ENCODE results near the gene TAF10. TPM values are rescaled to one million over a fixed set of nuclear protein-coding genes. Genes with fewer than 3 reads are reported as not detected.

TAF10 gene
- total RNA-seq, 2 experiments from 2014 or later = 154 to 164 TPM

- Histone ChIP-seq H3K27me3 (ENCODE audit: control insufficient read depth in 1 of 2, insufficient read depth in 2 of 2, low read length in 2 of 2) (no peaks in the 10 kb centered on the region), H3K27ac (ENCODE audit: low read depth in 1 of 2, low read length in 2 of 2) (no peak overlapping the region), H3K9me3 (ENCODE audit: control insufficient read depth in 1 of 2, insufficient read depth in 1 of 2, low read length in 2 of 2) (no peaks in the 10 kb centered on the region), H3K4me3 (ENCODE audit: low read length) (no peak overlapping the region), H3K36me3 (ENCODE audit: insufficient read depth, low read length) (peaks cover 60% of the 10 kb centered on the region), H3K4me1 (ENCODE audit: insufficient read depth, low read length) (peaks cover 36% of the 10 kb centered on the region)
- peak overlapping the region; percentile 44 for H3K4me3 Mint-ChIP-seq
- POLR2A ChIA-PET = interaction anchor here (1.1 to 2.4 kb wide), 3 partner anchors 13 to 84 kb away, joined by 3 to 6 read pairs (median 5); partner anchors contain the start of genes MRPL17, TAF10 and TPP1
- no peak for TF ChIP-seq CTCF (IDR thresholded peaks at IDR 0.05)
- peaks cover 36% of the 10 kb centered on the region for H3K4me1 Mint-ChIP-seq (ENCODE audit: low read depth)
- intact Hi-C loops (cut with DNase I, micrococcal nuclease) = loop anchor here in 1 of 2 experiments (10.0 kb wide), 1 partner anchor 65 kb away; no protein-coding TSS in a partner anchor
- H3K27me3 Mint-ChIP-seq = no peaks in the 10 kb centered on the region
- no peak overlapping the region for H3K27ac Mint-ChIP-seq
- peaks cover 68% of the 10 kb centered on the region for H3K36me3 Mint-ChIP-seq (ENCODE audit: low read depth)
- DNase-seq (no peak), ATAC-seq (ENCODE audit: poor library complexity) (no peak)
- no peaks in the 10 kb centered on the region for H3K9me3 Mint-ChIP-seq
- CTCF ChIA-PET = no interaction called here
Observed at GRCh38 chr11:6599449-6599848, 12.6 kb downstream of the TAF10 start.

DNA sequence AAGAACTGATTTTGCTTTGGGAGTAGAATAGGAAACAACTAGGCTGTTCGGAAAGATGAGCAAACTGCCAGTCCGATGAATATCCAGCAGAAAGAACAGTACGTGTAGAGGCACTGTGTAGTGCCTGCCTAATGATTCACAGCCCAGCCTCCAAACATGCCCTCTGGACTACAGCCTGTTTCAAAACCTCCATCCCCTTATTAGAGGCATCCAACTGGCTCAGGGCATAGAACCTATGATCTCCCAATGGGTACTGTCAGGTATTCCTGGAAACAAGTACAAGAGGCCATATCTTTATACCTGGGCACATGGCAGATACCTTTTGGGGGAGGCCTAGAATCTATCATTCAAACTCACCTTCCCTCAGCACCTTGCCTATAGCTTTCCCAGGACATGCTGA is 13.5 kb downstream of the TAF10 start:
- H3K27ac Mint-ChIP-seq = peak overlapping the region; percentile 3
- POLR2A ChIA-PET = interaction anchor here (2.4 kb wide), 1 partner anchor 14 kb away, joined by 6 read pairs; the partner anchor contains the start of gene TAF10
- DNase-seq (no peak), ATAC-seq (ENCODE audit: poor library complexity) (no peak)
- Histone ChIP-seq H3K9me3 (ENCODE audit: control insufficient read depth in 1 of 2, insufficient read depth in 1 of 2, low read length in 2 of 2) (no peaks in the 10 kb centered on the region), H3K4me3 (ENCODE audit: low read length) (no peak overlapping the region), H3K36me3 (ENCODE audit: insufficient read depth, low read length) (peaks cover 65% of the 10 kb centered on the region), H3K4me1 (ENCODE audit: insufficient read depth, low read length) (peaks cover 39% of the 10 kb centered on the region), H3K27ac (ENCODE audit: low read depth in 1 of 2, low read length in 2 of 2) (no peak overlapping the region), H3K27me3 (ENCODE audit: control insufficient read depth in 1 of 2, insufficient read depth in 2 of 2, low read length in 2 of 2) (no peaks in the 10 kb centered on the region)
- CTCF ChIA-PET = no interaction called here
- no peaks in the 10 kb centered on the region for H3K27me3 Mint-ChIP-seq
- TF ChIP-seq CTCF (IDR thresholded peaks at IDR 0.05) = no peak
- no peaks in the 10 kb centered on the region for H3K9me3 Mint-ChIP-seq
- H3K36me3 Mint-ChIP-seq (ENCODE audit: low read depth) = peaks cover 77% of the 10 kb centered on the region
- intact Hi-C loops (cut with DNase I, micrococcal nuclease) = loop anchor here in 1 of 2 experiments (10.0 kb wide), 1 partner anchor 64 kb away; no protein-coding TSS in a partner anchor
- H3K4me3 Mint-ChIP-seq = no peak overlapping the region
- peaks cover 45% of the 10 kb centered on the region for H3K4me1 Mint-ChIP-seq (ENCODE audit: low read depth)

DNA sequence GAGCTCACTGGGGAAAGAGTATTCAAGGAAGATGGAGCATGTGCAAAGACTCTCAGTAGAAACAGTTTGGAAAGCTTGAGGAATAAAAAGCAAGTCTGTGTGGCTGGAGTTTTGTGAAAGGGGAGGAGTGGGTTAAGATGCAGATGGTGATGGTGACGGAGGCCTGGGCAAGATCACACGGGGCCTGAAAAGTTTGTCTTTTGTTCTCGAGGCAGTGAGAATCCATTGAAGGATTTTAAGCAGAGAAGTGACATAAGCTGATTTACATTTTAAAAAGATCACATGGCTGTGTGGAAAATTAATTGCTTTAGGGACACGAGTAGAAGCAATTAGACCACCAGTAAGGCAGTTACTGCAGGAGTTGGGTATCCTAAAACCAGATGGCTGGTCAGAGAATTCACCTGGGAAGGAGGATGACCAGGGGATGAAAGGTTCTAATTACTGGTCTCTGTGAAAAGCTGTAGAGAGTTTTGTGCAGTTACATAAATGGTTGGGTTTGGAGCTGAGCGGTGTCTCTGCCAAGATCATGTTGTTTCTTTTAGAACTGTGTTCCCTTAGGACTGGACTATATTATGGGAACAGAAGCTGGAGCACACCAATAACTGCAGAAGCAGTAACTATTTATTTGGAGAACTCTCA is 15.7 kb downstream of the TAF10 start:
- peaks cover 66% of the 10 kb centered on the region for H3K36me3 ChIP-seq (ENCODE audit: insufficient read depth, low read length)
- H3K36me3 Mint-ChIP-seq (ENCODE audit: low read depth) = peaks cover 89% of the 10 kb centered on the region

More for the DNA sequence above, 15.7 kb downstream of the TAF10 start:
- no peak for ATAC-seq (ENCODE audit: poor library complexity)
- no peak overlapping the region for H3K4me3 Mint-ChIP-seq
- H3K27ac Mint-ChIP-seq = no peak overlapping the region
- peaks cover 25% of the 10 kb centered on the region for H3K4me1 ChIP-seq (ENCODE audit: insufficient read depth, low read length)
- no peak for DNase-seq
- CTCF ChIA-PET = interaction anchor here (0.6 to 0.9 kb wide), 2 partner anchors 53 to 87 kb away, joined by 3 to 4 read pairs; partner anchors contain the start of gene MRPL17
- no peak overlapping the region for H3K4me3 ChIP-seq (ENCODE audit: low read length)
- H3K27me3 Mint-ChIP-seq = no peaks in the 10 kb centered on the region
- POLR2A ChIA-PET = interaction anchor here (0.9 kb wide), 1 partner anchor 87 kb away, joined by 3 read pairs; the partner anchor contains the start of gene MRPL17
- no peaks in the 10 kb centered on the region for H3K9me3 ChIP-seq (ENCODE audit: control insufficient read depth in 1 of 2, insufficient read depth in 1 of 2, low read length in 2 of 2)
- no peak overlapping the region for H3K27ac ChIP-seq (ENCODE audit: low read depth in 1 of 2, low read length in 2 of 2)
- intact Hi-C loops (cut with DNase I, micrococcal nuclease) = loop anchor here in 1 of 2 experiments (10.0 kb wide), 1 partner anchor 62 kb away; no protein-coding TSS in a partner anchor
- H3K9me3 Mint-ChIP-seq = no peaks in the 10 kb centered on the region
- no peak for TF ChIP-seq CTCF (IDR thresholded peaks at IDR 0.05)
- H3K27me3 ChIP-seq (ENCODE audit: control insufficient read depth in 1 of 2, insufficient read depth in 2 of 2, low read length in 2 of 2) = no peaks in the 10 kb centered on the region
- peaks cover 48% of the 10 kb centered on the region for H3K4me1 Mint-ChIP-seq (ENCODE audit: low read depth)

Data from CD4-positive, alpha-beta T cell (primary cell).